ENCODE results near the gene LRRC8E.

GRCh38 chr19:7883796-7884570, 4.3 kb upstream of the LRRC8E start:
- TF ChIP-seq CTCF (IDR thresholded peaks at IDR 0.05) (no peak), EP300 (IDR thresholded peaks at IDR 0.05; ENCODE audit: low read depth) (no peak), POLR2A (IDR thresholded peaks at IDR 0.05) (no peak), POLR2AphosphoS5 (IDR thresholded peaks at IDR 0.05) (no peak)
